RPMI7951 (cell line): ENCODE measurements around the gene MDP1. TPM values are rescaled to one million over a fixed set of nuclear protein-coding genes. Genes with fewer than 3 reads are reported as not detected.

Experiments
- DNase-seq: peaks from one replicate; pipeline ENCODE4 v3.0.0-alpha.2; 2012; ENCODE audit warnings: low read depth
- total RNA-seq: library from RNA; depleted of rRNA; stranded (reverse); fragments of >200 nt; shearing (Covaris generic); gene quantifications from 2 replicates; pipeline ENCODE4 v1.2.3, GENCODE V29; 2014; rRNA removed

MDP1 gene
- total RNA-seq, 1 experiment from 2014 or later = 23.3 TPM

DNA sequence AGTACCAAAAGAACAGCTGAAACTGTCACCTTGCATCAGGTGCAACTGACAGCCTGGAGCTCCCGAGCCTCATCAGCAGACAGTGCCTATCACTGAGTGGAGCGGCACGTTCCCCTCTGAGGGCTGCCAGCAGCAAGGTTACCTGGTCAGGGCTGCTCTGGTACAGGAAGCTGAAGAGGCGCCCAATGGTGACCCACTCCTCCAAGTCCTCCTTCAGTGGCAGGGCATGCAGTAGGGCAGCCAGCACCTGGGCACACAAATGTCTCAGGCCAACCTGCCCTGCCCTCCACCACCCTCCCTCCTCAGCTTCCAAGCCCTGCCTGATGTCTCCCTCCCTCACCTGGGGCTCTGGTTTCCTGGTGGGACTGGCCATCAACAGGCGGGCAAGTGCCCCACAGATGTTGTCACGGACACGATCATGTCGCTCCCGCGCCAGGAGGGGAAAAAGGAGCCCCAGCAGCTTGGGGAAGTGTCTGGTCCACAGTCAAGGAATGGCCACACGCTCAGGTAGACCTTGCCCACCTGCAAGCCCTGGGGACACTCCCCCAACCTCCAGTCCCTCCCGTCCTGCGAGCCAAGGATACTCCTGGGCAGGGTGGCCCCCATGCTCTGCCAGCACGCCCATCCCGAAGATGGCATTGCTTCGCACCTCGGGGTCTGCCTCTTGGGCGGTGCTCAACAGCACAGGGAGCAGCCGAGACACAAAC lies 34.3 kb downstream of the MDP1 start:
- DNase-seq = no peak

GRCh38 chr14:24179961-24180796 lies 35.7 kb downstream of the MDP1 start:
- DNase-seq = peak; percentile 16

- no peak for DNase-seq
Measured at GRCh38 chr14:24179294-24179960, 36.4 kb downstream of the MDP1 start.

GRCh38 chr14:24178399-24179178 lies 37.3 kb downstream of the MDP1 start:
- DNase-seq = no peak

GRCh38 chr14:24177891-24178290 lies 38.0 kb downstream of the MDP1 start:
- no peak for DNase-seq

DNA sequence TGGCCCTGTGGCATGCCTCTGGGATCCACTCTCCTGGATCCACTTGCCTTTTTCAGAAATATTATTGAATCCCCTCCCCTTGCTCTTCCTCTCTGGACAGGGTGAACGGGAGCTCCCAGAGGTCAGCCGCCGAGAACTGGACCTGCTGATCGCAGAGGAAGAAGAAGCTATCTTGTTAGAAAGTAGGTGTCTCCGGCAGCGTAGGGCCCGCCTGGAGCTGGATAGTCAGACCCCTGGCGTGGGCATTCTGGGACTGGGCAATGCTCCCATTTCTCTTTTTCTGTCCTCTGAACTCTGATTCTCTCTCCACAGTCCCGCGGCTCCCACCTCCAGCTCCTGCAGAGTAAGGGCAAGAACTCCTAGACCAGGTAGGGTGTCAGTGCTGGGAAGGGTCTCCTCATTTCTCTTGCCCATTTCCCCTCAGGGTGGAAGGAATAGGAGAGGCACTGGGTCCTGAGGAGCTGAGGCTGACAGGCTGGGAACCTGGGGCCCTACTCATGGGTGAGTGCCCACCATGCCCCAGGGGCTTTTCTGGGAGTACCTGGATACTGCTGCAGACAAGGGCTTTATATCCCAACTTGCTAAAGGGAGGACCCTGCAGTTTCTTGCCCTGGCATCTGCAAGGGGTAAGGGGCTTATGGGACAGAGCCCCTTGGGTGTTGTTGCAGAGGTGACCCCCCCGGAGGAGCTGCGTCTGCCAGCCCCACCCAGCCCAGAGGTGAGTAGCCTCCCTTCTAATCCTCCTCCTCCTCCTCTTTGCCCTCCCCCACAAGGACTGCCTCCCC lies 38.6 kb downstream of the MDP1 start:
- no peak for DNase-seq

GRCh38 chr14:24176599-24176998 lies 39.3 kb downstream of the MDP1 start:
- DNase-seq = no peak

DNA sequence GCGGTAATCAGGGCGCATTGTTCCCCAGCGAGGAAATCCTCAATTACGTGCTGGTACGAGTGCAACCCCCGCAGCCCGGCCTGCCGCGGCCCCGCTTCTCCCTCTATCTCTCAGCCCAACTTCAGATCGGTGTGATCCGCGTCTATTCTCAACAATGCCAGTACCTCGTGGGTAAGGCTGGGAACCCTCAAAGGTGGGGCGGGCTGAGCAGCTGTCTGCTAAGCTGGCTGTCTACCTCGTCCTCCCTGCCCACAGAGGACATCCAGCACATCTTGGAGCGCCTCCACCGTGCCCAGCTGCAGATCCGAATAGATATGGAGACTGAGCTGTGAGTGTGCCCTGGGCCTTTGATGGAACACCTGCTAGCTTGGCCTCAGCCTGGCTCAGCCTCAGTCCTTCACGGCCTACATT lies 43.0 kb downstream of the MDP1 start:
- no peak for DNase-seq

- no peak for DNase-seq
Measured at GRCh38 chr14:24172261-24172860, 43.5 kb downstream of the MDP1 start.

DNA sequence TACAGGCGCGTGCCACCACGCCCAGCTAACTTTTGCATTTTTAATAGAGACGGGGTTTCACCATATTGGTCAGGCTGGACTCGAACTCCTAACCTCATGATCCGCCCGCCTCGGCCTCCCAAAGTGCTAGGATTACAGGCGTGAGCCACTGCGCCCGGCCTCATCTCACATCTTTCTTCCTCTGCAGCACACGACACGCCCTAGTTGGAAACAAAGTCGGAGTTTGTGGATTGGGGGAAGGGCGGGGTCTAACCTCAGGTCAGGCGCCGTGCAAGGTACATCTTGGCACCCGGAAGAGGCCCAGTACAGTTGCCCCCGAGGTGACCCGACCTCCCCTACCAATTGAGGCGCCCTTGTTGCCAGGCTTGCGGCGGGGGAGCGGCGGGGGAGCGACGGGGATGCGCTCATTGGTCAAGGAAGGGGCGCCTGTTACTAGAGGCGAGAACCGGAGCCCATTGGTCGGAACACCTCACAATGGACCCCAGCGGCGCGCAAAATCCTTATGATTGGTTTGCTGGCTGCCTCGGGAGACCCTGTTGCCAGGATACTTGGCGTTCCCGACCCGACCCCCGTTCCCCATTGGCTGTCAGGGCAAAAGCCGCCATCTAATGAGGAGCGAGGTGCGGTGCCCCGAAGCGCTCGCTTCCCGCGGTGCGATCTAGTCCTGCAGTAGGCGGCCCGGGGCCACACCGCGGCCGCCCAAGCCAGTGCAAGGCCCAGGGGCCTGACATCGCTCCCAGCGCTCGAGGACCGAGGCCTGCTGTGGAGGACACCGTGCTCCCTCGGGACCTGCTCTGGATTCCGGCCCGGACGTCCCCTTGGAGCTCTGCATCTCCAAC lies 44.2 kb downstream of the MDP1 start, which contains the start of gene REC8:
TSS of gene REC8 (plus strand) at position 659 of the 839 bp plus-strand sequence. CDS start 473 bp downstream, outside the sequence.
- no peak for DNase-seq

- DNase-seq = no peak
Measured at GRCh38 chr14:24167469-24168114, 48.3 kb downstream of the MDP1 start.

DNA sequence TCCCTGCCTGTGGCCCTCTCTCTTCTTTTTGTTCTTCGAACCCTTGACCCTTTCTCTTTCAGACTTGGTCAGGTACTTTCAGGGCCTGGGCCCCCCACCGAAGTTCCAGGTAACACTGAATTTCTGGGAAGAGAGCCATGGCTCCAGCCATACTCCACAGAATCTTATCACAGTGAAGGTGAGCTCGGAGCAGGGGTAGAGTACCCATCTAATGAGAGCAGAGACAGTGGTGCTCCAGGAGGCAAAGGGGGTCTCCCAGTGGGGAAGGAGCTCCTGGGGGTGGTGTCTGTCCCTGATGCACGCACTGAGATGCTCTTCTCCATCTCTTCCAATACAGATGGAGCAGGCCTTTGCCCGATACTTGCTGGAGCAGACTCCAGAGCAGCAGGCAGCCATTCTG lies 50.1 kb downstream of the MDP1 start:
- no peak for DNase-seq

DNA sequence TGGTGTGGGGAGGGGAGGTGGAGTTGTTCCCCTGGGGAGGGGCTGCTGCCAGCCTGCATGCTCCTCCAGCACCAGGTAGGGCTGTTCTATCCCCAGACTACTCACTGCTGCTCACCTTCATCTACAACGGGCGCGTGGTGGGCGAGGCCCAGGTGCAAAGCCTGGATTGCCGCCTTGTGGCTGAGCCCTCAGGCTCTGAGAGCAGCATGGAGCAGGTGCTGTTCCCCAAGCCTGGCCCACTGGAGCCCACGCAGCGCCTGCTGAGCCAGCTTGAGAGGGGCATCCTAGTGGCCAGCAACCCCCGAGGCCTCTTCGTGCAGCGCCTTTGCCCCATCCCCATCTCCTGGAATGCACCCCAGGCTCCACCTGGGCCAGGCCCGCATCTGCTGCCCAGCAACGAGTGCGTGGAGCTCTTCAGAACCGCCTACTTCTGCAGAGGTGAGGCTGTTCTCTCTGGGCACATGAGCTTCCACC lies 51.3 kb downstream of the MDP1 start:
- no peak for DNase-seq

Other genes starting within 250 kb of the MDP1 start
- gene DHRS4L2, start 227.1 kb downstream of the MDP1 start, total RNA-seq = 15.9 and 16.5 TPM in 2 replicates
- under 0.01 and 0.12 TPM in 2 replicates for gene CARMIL3, start 164.1 kb downstream of the MDP1 start, total RNA-seq
- gene CPNE6, start 144.5 kb downstream of the MDP1 start, total RNA-seq = not detected in 2 replicates
- gene PCK2, start 121.8 kb downstream of the MDP1 start, total RNA-seq = 12.3 and 12.5 TPM in 2 replicates
- gene DCAF11, start 101.3 kb downstream of the MDP1 start, total RNA-seq = 42.9 and 57.1 TPM in 2 replicates
- 0.60 and 1.5 TPM in 2 replicates for gene NRL, start 101.1 kb downstream of the MDP1 start, total RNA-seq
- 0.20 TPM in 1 of 2 replicates, not detected in the other for gene FITM1, start 85.4 kb downstream of the MDP1 start, total RNA-seq
- 294 and 310 TPM in 2 replicates for gene PSME1, start 79.9 kb downstream of the MDP1 start, total RNA-seq
- 25.8 and 32.6 TPM in 2 replicates for gene EMC9, start 74.5 kb downstream of the MDP1 start, total RNA-seq
- gene PSME2, start 69.5 kb downstream of the MDP1 start, total RNA-seq = 237 and 262 TPM in 2 replicates
- 28.5 and 37.8 TPM in 2 replicates for gene RNF31, start 68.6 kb downstream of the MDP1 start, total RNA-seq
- gene IRF9, start 54.8 kb downstream of the MDP1 start, total RNA-seq = 39.3 and 54.4 TPM in 2 replicates
- 0.39 and 1.1 TPM in 2 replicates for gene REC8, start 44.0 kb downstream of the MDP1 start, total RNA-seq
- gene IPO4, start 27.2 kb downstream of the MDP1 start, total RNA-seq = 22.9 and 30.9 TPM in 2 replicates
- 52.5 and 69.2 TPM in 2 replicates for gene TM9SF1, start 20.6 kb downstream of the MDP1 start, total RNA-seq
- not detected in 2 replicates for gene TSSK4, start 10.4 kb downstream of the MDP1 start, total RNA-seq
- gene CHMP4A, start 2.6 kb downstream of the MDP1 start, total RNA-seq = 13.5 and 39.7 TPM in 2 replicates
- 306 and 349 TPM in 2 replicates for gene NEDD8, start 16.3 kb upstream of the MDP1 start, total RNA-seq
- gene GMPR2, start 16.9 kb upstream of the MDP1 start, total RNA-seq = 51.2 and 52.9 TPM in 2 replicates
- 39.5 and 42.9 TPM in 2 replicates for gene TINF2, start 26.6 kb upstream of the MDP1 start, total RNA-seq
- gene TGM1, start 47.1 kb upstream of the MDP1 start, total RNA-seq = 0.60 and 0.78 TPM in 2 replicates
- gene RABGGTA, start 55.5 kb upstream of the MDP1 start, total RNA-seq = 15.8 and 20.2 TPM in 2 replicates
- 12.6 and 15.6 TPM in 2 replicates for gene DHRS1, start 83.7 kb upstream of the MDP1 start, total RNA-seq
- 10.7 and 10.8 TPM in 2 replicates for gene NOP9, start 83.8 kb upstream of the MDP1 start, total RNA-seq
- not detected in 2 replicates for gene CIDEB, start 91.9 kb upstream of the MDP1 start, total RNA-seq
- gene LTB4R2, start 94.1 kb upstream of the MDP1 start, total RNA-seq = 0.72 and 0.88 TPM in 2 replicates
- gene LTB4R, start 95.4 kb upstream of the MDP1 start, total RNA-seq = 0.48 and 0.59 TPM in 2 replicates
- not detected in 2 replicates for gene ADCY4, start 119.0 kb upstream of the MDP1 start, total RNA-seq
- gene RIPK3, start 123.9 kb upstream of the MDP1 start, total RNA-seq = 0.60 and 1.3 TPM in 2 replicates
- gene NFATC4, start 152.1 kb upstream of the MDP1 start, total RNA-seq = 10.6 and 13.1 TPM in 2 replicates
- gene NYNRIN, start 182.9 kb upstream of the MDP1 start, total RNA-seq = 0.36 and 0.39 TPM in 2 replicates
- gene CBLN3, start 213.6 kb upstream of the MDP1 start, total RNA-seq = 0.72 and 1.3 TPM in 2 replicates
- 18.4 and 23.1 TPM in 2 replicates for gene KHNYN, start 213.9 kb upstream of the MDP1 start, total RNA-seq
- 12.1 and 17.1 TPM in 2 replicates for gene SDR39U1, start 226.7 kb upstream of the MDP1 start, total RNA-seq